ENCODE results near the gene LRRC27. TPM values are rescaled to one million over a fixed set of nuclear protein-coding genes. Genes with fewer than 3 reads are reported as not detected.
A peak's percentile ranks its signal among the peaks of the same experiment; 100 is the strongest.

The LRRC27 gene
- total RNA-seq, 4 donors from 2014 or later, result 3.1 to 5.8 (median 4.4) TPM

DNA sequence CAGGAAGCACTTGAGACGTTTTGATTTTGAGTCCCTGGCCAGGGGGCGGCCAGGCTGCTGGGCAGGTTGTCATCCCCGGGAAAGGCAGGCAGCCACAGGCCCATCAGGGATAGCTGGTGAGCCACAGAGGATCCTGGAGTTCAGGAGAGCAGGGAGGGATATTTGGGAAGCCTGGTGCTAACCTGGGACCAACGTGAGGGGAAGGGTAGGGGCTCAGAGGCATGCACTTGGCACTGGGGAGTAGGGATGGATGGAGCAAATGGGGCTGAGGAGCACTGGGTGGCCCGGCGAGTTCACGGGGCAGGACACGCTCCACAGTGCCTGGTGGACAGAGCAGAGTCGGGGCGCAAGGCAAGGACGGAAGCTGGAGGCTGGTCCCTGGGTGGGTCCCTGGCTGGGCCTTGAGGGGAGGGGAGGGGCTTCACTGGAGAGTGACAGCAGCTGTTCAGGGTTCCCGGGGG is 30.2 kb downstream of the LRRC27 start:
- ATAC-seq, result no peak
- Histone ChIP-seq H3K9me3 (no peaks in the 10 kb centered on the region), H3K27me3 (no peaks in the 10 kb centered on the region), H3K27ac (no peak overlapping the region), H3K4me1 (no peaks in the 10 kb centered on the region), H3K36me3 (peaks cover 0 to 53% of the 10 kb centered on the region in 2 donors), H3K4me3 (no peak overlapping the region)
- 60 to 87% methylated on average over 1 to 7 of the region's 12 CpGs for WGBS, 2 donors (ENCODE audit: low coverage in 1 of 2)
- TF ChIP-seq, protein P1, sequence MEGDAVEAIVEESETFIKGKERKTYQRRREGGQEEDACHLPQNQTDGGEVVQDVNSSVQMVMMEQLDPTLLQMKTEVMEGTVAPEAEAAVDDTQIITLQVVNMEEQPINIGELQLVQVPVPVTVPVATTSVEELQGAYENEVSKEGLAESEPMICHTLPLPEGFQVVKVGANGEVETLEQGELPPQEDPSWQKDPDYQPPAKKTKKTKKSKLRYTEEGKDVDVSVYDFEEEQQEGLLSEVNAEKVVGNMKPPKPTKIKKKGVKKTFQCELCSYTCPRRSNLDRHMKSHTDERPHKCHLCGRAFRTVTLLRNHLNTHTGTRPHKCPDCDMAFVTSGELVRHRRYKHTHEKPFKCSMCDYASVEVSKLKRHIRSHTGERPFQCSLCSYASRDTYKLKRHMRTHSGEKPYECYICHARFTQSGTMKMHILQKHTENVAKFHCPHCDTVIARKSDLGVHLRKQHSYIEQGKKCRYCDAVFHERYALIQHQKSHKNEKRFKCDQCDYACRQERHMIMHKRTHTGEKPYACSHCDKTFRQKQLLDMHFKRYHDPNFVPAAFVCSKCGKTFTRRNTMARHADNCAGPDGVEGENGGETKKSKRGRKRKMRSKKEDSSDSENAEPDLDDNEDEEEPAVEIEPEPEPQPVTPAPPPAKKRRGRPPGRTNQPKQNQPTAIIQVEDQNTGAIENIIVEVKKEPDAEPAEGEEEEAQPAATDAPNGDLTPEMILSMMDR (IDR thresholded peaks at IDR 0.05), result no peak
- no peak for TF ChIP-seq POLR2A (IDR thresholded peaks at IDR 0.05)
- no peak for TF ChIP-seq POLR2AphosphoS5 (IDR thresholded peaks at IDR 0.05)
- TF ChIP-seq EP300 (IDR thresholded peaks at IDR 0.05), result no peak

DNA sequence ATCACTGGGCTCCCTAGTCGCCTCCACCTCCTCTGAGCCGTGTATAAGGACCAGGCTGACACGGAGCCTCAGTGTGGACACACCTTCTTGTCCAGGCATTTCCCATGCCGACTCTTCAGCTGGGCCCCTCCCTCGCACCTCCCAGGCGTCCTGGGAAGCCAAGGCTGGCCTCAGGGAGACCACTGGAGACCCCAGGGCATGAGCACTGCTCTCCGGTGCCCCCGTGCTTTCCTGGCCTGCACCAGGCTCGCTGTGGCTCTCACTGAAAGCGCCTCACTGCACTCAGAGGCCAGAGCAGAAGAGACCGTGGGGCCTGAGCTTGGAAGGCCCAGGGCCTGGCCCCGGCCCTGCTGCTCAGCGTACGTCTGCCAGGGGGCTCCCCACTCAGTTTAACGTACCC is 31.4 kb downstream of the LRRC27 start:
- Histone ChIP-seq H3K27ac (no peak overlapping the region), H3K4me3 (no peak overlapping the region), H3K27me3 (no peaks in the 10 kb centered on the region), H3K36me3 (peaks cover 0 to 59% of the 10 kb centered on the region in 2 donors), H3K9me3 (peaks cover 0 to 4% (median 0%) of the 10 kb centered on the region in 3 donors), H3K4me1 (no peaks in the 10 kb centered on the region)
- no peak for TF ChIP-seq POLR2AphosphoS5 (IDR thresholded peaks at IDR 0.05)
- 71 to 79% methylated on average over 3 to 5 of the region's 15 CpGs for WGBS, 2 donors (ENCODE audit: low coverage in 1 of 2)
- no peak for ATAC-seq

DNA sequence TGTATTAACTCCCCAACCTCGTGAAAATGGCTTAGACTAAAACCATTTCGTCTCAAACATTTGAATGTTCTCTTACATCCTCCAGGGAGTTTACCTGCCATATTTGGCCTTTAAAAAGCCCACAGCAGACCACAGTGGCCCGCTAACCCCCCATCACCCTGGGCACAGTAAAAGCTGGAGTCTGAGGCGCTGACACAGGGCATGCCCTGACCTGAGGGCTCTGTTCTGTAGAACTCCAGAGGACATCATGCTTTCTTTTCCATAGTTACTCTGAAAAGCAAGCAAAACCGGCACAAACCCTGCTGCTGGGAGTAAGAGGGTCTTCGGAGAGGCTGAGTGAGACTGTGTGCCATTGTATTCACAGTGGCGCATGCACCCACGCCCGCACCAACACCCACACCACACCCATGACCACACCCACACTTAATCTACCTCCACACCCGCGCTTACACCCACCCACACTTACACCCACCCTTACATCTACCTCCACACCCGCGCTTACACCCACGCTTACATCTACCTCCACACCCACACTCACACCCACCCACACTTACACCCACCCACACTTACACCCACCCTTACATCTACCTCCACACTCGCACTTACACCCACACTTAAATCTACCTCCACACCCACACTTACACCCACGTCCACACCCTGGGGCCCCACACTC is 32.1 kb downstream of the LRRC27 start:
- 47 to 59% methylated on average over 12 to 14 of the region's 16 CpGs for WGBS, 2 donors (ENCODE audit: low coverage in 1 of 2)
- no peak overlapping the region for H3K4me3 ChIP-seq
- ATAC-seq, result peak; percentile 85
- TF ChIP-seq POLR2A (IDR thresholded peaks at IDR 0.05), result no peak
- no peak for TF ChIP-seq EP300 (IDR thresholded peaks at IDR 0.05)
- TF ChIP-seq POLR2AphosphoS5 (IDR thresholded peaks at IDR 0.05), result no peak
- TF ChIP-seq, protein P1 (IDR thresholded peaks at IDR 0.05), result no peak
- peaks cover 0 to 65% of the 10 kb centered on the region in 2 donors for H3K36me3 ChIP-seq
- no peak overlapping the region for H3K27ac ChIP-seq
- H3K27me3 ChIP-seq, result no peaks in the 10 kb centered on the region
- H3K9me3 ChIP-seq, result peaks cover 0 to 4% (median 0%) of the 10 kb centered on the region in 3 donors
- H3K4me1 ChIP-seq, result no peaks in the 10 kb centered on the region

DNA sequence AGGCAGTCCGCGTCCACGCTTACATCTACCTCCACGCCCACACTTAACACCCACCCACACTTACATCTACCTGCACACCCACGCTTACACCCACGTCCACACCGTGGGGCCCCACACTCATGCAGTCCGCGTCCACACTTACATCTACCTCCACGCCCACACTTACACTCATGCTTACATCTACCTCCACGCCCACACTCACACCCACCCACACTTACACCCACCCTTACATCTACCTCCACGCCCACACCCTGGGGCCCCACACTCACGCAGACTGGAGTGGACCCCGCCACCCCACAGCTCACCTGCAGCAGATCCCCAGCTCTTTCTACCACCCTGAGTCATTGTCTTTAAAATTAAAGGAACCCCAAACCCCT is 32.6 kb downstream of the LRRC27 start:
- H3K27ac ChIP-seq, result no peak overlapping the region
- TF ChIP-seq, protein P1 (IDR thresholded peaks at IDR 0.05), result no peak
- no peak for TF ChIP-seq POLR2AphosphoS5 (IDR thresholded peaks at IDR 0.05)
- TF ChIP-seq POLR2A (IDR thresholded peaks at IDR 0.05), result no peak
- no peak for TF ChIP-seq EP300 (IDR thresholded peaks at IDR 0.05)
- no peaks in the 10 kb centered on the region for H3K4me1 ChIP-seq
- H3K36me3 ChIP-seq, result peaks cover 0 to 67% of the 10 kb centered on the region in 2 donors
- no peak overlapping the region for H3K4me3 ChIP-seq
- WGBS, 2 donors (ENCODE audit: low coverage in 1 of 2), result 80 to 94% methylated on average over 3 to 9 of the region's 14 CpGs
- peaks cover 0 to 4% (median 0%) of the 10 kb centered on the region in 3 donors for H3K9me3 ChIP-seq
- H3K27me3 ChIP-seq, result no peaks in the 10 kb centered on the region
- ATAC-seq, result peak; percentile 40

DNA sequence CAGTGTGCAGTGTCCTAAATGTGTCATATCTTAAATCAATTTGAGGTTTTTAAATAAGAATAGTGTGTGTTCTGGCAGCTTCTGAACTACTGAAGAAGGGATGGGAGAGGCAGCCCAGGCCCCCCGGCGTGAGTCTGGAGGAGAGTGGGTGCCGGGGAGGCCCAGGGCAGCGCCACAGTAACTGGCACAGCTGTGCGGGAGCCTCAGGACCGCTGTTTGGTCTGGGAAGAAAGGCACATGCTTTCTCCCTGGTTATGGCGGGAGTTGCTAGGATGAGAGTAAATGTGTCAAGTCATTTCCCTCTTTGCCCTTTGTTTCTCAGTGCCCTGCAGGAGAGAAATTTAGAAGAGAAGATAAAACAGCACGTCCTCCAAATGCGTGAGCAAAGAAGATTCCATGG is 33.1 kb downstream of the LRRC27 start:
- TF ChIP-seq, protein P1 (IDR thresholded peaks at IDR 0.05), result no peak
- TF ChIP-seq POLR2AphosphoS5 (IDR thresholded peaks at IDR 0.05), result no peak
- no peak for TF ChIP-seq POLR2A (IDR thresholded peaks at IDR 0.05)
- no peak for TF ChIP-seq EP300 (IDR thresholded peaks at IDR 0.05)
- ATAC-seq, result no peak
- Histone ChIP-seq H3K4me1 (no peaks in the 10 kb centered on the region), H3K36me3 (peaks cover 0 to 67% of the 10 kb centered on the region in 2 donors), H3K27ac (no peak overlapping the region), H3K9me3 (peaks cover 0 to 4% (median 0%) of the 10 kb centered on the region in 3 donors), H3K27me3 (no peaks in the 10 kb centered on the region), H3K4me3 (no peak overlapping the region)
- WGBS, 2 donors (ENCODE audit: low coverage in 1 of 2), result 92 to 94% methylated on average over 4 to 8 of the region's 9 CpGs
